Measurements from ENCODE around the gene CUEDC1. TPM values are rescaled to one million over a fixed set of nuclear protein-coding genes. Genes with fewer than 3 reads are reported as not detected.
"Not testable (repeated sequence)": the region's sequence is repeated elsewhere in the genome, so short reads cannot be mapped to it uniquely, and the experiment has no call there.

The CUEDC1 gene
- total RNA-seq, 1 donor from 2014 or later = 38.4 TPM

- H3K27me3 Mint-ChIP-seq (ENCODE audit: unreplicated experiment) = no peaks in the 10 kb centered on the region
- no peak overlapping the region for H3K4me3 Mint-ChIP-seq (ENCODE audit: unreplicated experiment)
- peaks cover 16% of the 10 kb centered on the region for H3K4me1 Mint-ChIP-seq (ENCODE audit: unreplicated experiment)
- peaks cover 64% of the 10 kb centered on the region for H3K36me3 Mint-ChIP-seq (ENCODE audit: unreplicated experiment)
- DNase-seq (ENCODE audit: extremely low spot score, unreplicated experiment) = no peak
- no peak overlapping the region for H3K27ac Mint-ChIP-seq (ENCODE audit: unreplicated experiment)
- TF ChIP-seq CTCF (IDR thresholded peaks at IDR 0.05) = no peak
- no peaks in the 10 kb centered on the region for H3K9me3 Mint-ChIP-seq (ENCODE audit: unreplicated experiment)
These were observed 23.9 kb upstream of the CUEDC1 start for GRCh38 chr17:57979076-57979475.

DNA sequence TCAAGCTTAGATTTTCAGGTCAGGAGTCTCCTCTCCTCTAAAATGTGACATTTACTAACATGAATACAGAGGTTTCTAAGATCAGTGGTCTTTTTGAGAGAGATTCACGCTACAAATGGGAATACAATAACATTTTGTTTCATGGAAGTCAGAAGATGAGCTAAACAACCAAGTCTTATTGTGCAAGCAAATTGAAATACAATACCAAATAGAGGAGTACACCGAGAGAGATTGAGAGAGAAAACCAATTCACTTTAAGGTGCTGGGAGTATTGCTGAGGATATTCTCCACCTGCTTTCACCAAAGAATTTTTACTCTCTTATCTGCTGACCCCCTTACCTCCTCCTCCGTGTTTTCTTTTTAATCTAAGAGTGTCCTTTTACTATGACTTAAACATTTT lies 21.4 kb upstream of the CUEDC1 start:
- no peaks in the 10 kb centered on the region for H3K9me3 Mint-ChIP-seq (ENCODE audit: unreplicated experiment)
- H3K4me3 Mint-ChIP-seq (ENCODE audit: unreplicated experiment) = no peak overlapping the region
- no peak for TF ChIP-seq CTCF (IDR thresholded peaks at IDR 0.05)
- H3K27ac Mint-ChIP-seq (ENCODE audit: unreplicated experiment) = no peak overlapping the region
- peaks cover 58% of the 10 kb centered on the region for H3K36me3 Mint-ChIP-seq (ENCODE audit: unreplicated experiment)
- H3K4me1 Mint-ChIP-seq (ENCODE audit: unreplicated experiment) = no peaks in the 10 kb centered on the region
- no peaks in the 10 kb centered on the region for H3K27me3 Mint-ChIP-seq (ENCODE audit: unreplicated experiment)
- DNase-seq (ENCODE audit: extremely low spot score, unreplicated experiment) = no peak

- H3K36me3 Mint-ChIP-seq (ENCODE audit: unreplicated experiment) = peaks cover 46% of the 10 kb centered on the region
- H3K4me1 Mint-ChIP-seq (ENCODE audit: unreplicated experiment) = peaks cover 9% of the 10 kb centered on the region
- H3K27ac Mint-ChIP-seq (ENCODE audit: unreplicated experiment) = no peak overlapping the region
- no peaks in the 10 kb centered on the region for H3K9me3 Mint-ChIP-seq (ENCODE audit: unreplicated experiment)
- no peak for DNase-seq (ENCODE audit: extremely low spot score, unreplicated experiment)
- H3K27me3 Mint-ChIP-seq (ENCODE audit: unreplicated experiment) = no peaks in the 10 kb centered on the region
- H3K4me3 Mint-ChIP-seq (ENCODE audit: unreplicated experiment) = no peak overlapping the region
- no peak for TF ChIP-seq CTCF (IDR thresholded peaks at IDR 0.05)
These were observed 19.8 kb upstream of the CUEDC1 start for GRCh38 chr17:57975044-57975443.

- not testable (repeated sequence) for H3K4me1 Mint-ChIP-seq (ENCODE audit: unreplicated experiment); H3K27me3 Mint-ChIP-seq (ENCODE audit: unreplicated experiment); H3K27ac Mint-ChIP-seq (ENCODE audit: unreplicated experiment); H3K9me3 Mint-ChIP-seq (ENCODE audit: unreplicated experiment); DNase-seq (ENCODE audit: extremely low spot score, unreplicated experiment); H3K4me3 Mint-ChIP-seq (ENCODE audit: unreplicated experiment)
- H3K36me3 Mint-ChIP-seq (ENCODE audit: unreplicated experiment) = peaks cover 43% of the 10 kb centered on the region
These were observed 19.0 kb upstream of the CUEDC1 start for GRCh38 chr17:57974053-57974824.

DNA sequence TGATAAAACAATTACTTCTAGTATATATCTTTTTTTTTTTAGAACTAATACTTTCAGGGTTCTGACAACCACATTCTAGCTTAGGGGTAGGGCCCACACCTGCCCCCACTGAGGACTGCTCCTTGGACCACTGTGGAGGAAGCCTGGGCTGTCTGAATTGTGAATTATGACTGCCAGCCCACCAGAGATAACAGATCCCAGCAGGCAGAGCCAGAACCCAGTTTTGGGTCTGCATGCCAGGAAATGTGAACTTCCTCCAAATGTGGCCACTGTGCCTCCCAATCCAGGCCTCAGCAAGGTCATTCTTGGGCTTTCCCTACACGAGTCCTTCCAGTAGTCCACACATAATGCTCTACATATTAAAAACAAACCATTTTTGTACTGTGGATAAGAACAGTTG lies 16.9 kb upstream of the CUEDC1 start:
- no peak overlapping the region for H3K4me3 Mint-ChIP-seq (ENCODE audit: unreplicated experiment)
- no peaks in the 10 kb centered on the region for H3K9me3 Mint-ChIP-seq (ENCODE audit: unreplicated experiment)
- TF ChIP-seq CTCF (IDR thresholded peaks at IDR 0.05) = no peak
- no peak for DNase-seq (ENCODE audit: extremely low spot score, unreplicated experiment)
- no peak overlapping the region for H3K27ac Mint-ChIP-seq (ENCODE audit: unreplicated experiment)
- peaks cover 9% of the 10 kb centered on the region for H3K4me1 Mint-ChIP-seq (ENCODE audit: unreplicated experiment)
- peaks cover 29% of the 10 kb centered on the region for H3K36me3 Mint-ChIP-seq (ENCODE audit: unreplicated experiment)
- no peaks in the 10 kb centered on the region for H3K27me3 Mint-ChIP-seq (ENCODE audit: unreplicated experiment)
